HuH-7 (cell line): ENCODE measurements around the gene PDE4D.

Experiments used
- DNase-seq: peaks from one replicate; pipeline ENCODE4 v3.0.0; 2011; ENCODE audit warnings: low spot score

The PDE4D gene

DNA sequence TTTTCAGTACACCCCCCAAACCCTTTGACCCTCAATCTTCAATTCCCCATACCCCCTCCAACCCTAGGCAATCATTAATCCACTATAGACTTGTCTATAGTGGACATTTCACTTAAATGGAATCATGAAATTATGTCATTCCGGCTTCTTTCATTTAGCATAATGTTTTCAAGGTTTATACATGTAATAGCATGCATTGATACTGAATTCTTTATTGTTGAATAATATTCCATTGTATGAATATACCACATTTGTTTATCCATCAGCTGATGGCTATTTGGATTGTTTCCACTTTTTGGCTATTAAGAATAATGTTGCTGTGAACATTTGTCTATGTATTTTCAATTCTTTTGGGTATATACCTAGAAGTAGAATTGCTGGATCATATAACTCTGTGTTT is 238.8 kb downstream of the PDE4D start:
- DNase-seq: no peak

DNA sequence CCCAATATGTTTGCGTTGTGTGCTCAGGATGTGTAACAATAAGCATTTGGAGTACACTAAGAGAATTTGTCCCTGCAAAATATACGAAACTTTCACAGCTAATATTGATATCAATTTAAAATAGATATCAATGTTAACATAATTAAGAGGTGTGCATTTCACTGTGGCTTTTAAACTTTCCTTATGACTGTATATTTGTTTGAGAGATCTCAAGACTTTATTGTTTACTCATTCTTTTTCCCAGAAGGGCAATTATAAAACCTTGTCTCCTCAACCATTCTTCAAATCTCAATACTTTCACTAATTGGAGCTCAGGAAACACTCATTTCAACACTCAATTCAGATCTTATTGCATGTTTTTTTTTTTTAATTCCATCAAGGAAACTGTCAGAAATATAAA is 241.1 kb downstream of the PDE4D start:
- no peak for DNase-seq

DNA sequence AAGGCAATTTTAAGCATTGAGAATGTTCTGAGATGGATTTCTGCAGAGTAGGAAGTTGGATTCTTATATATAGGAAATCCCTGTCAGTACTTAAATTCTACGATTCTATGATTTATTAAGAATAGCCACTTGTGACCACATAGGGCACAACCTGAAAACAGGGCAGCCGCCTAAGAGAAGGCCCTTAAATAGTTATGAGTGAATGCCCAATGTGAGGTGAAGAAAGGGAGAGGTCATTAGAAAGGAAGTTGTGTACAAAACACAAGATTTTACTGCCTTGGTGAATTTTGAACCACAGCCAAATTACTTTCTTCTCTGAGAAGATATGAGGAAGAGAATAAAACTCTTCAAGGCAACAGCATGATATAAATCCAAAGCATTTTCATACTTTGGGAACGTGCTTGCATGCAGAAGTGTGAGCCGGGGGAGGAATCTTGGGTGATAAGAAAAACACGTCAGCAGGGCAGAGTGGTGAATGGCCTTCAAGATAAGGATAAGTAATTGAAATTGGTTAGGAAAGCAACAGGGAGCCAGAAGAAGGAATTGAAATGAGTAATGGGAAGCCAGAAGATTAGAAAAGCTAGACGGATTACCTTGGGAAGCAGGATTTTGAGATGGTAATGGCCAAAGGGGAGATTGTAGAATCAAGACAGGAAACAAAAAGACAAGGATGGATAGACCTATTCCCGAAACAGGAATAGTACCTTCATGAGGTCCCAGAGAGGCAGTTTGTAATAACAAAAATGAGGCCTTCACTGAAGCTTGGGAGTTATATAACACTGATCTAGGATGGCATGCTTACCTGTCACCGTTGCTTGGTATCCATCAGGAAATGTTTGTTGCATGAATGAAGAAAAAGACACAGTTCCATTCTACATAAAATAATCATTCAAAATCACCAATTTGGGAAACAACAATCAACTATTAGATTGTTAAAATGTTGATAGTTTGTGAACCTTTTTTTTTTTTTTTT is 244.3 kb downstream of the PDE4D start:
- DNase-seq: no peak

DNA sequence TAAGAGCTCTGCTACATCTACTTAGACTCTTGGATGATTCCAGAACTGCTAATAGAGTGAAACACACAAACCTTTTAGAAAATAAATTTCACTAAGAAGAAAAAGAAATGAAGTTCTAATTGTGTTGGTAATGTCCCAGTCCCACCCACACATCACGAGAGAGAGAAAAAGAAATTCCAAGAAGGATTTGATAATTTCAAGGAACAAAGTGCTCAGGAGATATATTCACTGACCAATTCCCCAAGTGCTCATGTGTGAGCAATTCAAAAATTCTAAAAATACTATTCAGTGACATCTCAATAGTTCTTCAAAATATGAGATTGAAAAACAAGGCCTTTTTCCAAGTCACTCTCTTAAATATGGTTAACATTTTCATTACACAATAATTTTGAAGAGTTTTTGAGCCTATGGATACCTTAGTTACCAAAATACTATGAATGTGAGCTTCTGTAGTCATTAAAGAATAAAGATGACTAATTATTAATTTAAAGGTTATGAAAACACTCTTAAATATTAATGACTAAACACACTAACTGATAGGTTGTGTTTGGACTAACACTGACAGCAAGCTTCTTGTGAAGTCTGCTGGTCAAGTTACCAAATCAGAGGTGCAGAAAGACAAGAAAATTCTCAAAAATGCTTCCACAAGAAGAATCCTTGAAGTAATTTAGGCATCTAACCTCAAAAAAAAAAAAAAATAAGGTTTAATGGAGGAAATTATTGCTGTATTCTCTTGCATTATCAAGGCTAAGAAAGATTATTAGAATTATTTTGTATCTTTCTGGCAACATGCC is 245.3 kb downstream of the PDE4D start:
- no peak for DNase-seq

DNA sequence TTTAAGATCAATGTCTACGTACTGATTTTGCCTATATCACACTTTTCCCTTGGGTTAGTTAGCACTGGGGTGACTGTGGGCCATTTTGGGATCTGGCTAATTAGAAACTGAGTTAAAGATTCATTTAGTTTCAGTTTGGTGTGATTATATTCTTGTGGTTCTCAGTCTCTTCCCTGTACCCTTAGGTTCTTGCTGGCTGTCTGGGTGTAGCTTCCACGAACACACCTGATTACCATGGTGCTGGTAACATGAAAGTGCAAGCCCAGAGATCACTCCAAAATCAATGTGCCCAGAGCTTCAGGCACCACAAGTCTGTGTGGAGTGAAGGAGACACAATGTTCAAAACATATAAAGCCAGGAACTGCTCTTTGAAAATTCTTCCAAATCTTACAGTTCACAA is 248.1 kb downstream of the PDE4D start:
- no peak for DNase-seq

DNA sequence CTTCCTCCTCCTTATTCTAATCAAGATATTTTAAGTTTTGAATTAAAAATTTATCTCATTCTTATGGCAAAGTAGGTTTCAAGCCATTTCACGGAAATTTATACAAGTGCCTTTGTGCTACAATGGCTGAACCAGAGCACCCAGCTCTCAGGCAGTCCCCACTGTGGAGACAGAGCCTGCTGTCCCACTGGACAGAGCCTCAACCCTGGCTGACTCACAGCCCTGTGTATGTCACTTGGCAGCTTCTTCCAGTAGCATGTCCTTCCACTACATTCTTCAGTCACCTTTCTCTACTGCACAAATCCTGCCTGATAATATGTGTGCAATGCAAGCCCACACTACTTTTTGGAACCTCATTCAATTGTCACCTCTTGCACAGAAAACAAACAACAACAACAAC is 253.1 kb downstream of the PDE4D start:
- no peak for DNase-seq

DNA sequence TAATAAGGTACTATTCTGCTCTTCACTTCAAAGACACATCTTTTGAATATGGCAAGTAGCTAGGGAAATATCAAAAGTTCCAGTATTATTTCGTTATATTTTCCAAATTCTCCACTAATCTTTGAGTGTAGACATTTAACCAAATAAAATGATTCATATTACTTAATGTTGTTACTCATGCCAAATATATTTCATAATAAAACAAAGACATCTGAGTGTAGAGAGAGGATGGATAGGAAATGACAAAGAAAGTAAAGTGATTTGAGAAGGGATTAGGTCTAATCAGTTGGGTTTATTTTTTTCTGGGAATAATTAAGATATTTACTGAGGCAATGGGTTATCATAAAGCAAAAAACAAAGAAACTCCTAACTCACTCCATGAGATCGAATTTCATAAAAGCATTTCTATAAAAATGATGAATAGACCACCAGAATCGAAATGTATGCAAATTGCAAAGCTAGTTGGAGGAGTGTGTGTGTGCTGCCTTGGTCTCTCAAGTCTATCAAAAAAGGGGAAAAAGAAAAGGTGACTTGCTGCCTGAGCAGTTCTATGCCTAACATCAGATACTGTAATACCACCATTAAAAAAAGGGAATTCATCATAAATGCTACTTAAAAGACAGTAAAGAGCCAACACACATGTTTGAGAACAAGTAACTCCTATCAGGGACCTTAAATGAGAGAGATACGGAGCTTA is 255.5 kb downstream of the PDE4D start:
- no peak for DNase-seq

DNA sequence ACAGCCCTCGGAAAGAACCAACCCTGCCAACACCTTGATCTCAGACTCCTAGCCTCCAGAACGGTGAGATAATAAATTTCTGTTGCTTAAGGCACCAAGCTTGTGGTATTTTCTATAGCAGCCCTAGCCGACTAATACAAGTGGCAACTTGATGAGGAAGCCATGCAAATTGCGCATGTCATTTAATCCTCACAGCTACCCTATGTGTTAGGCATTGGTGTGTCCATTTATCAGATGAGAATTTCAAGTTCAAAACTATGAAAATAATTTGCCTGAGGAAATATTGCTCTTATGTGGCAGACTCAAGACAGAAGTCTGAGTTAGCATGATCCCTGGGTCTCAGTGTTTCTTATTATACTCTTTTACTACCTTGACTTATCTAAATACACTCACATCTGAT is 264.0 kb downstream of the PDE4D start:
- no peak for DNase-seq

DNA sequence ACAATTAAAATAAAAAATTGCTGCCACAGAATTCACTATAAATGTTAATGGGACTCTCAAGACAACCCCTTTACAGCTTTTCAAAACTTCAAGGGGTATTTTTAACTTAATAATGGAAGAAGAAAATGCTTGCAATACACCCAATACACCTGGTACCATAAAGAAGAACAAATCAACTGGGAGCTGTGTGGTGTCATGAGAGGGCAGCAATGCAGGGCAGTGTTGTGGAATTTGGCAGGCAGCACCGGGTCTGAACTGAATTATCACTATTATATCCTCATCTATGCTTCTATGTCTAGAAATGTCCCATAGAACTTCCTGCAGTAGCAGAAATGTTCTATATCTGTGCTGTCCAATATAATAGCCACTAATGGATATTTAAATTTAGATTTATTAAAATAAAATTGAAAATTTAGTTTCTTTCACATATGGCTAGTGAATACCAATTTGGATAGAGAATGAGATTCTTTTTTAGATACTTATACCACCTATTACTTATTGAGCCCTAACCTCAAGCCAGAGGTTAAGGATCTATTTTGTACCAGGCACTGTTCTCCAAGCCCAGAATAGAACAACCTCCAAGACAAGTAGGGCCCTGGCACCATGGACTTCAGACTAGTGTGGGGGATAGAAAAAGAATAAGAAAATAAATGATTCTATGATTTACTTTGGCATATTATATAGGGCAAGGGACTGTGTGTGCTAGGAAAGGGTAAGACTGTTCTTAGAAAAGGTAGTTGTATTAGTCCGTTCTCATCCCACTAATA is 265.3 kb downstream of the PDE4D start:
- no peak for DNase-seq

DNA sequence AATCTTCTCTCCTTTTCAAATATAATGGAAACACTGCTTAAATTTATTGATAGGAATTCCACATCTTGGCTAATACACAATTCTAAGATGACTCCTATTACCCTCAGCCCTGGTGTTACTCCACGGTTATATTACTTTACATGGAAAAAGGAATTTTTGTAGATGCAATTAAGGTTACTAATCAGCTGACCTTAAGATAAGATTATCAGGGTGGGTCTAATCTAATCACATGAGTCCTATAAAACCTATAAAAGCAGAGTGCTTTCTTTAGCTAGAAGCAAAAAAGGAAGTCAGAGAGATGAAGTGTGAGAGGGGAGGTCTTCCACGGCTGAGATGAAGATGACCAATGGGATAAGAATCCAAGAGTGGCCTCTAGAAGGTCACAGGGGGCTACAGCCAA is 268.6 kb downstream of the PDE4D start:
- DNase-seq: no peak

DNA sequence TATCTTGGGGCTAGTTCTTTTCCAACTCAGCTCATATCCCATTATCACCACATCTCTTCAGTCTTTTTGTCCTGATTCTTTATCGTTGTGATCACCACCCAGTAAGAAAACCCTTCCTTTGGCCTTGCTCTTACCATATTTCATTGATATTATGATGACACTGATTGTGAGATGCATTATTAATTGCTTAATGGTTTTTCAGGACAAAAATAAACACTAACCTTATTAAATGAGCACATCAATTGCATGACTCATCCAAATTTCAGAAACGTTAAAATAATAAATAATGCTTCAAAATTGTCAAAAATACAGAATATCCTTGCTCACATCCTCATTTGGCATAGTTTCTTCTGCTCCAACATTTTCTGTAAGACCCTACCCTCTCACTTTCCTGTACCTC is 270.7 kb downstream of the PDE4D start:
- no peak for DNase-seq

DNA sequence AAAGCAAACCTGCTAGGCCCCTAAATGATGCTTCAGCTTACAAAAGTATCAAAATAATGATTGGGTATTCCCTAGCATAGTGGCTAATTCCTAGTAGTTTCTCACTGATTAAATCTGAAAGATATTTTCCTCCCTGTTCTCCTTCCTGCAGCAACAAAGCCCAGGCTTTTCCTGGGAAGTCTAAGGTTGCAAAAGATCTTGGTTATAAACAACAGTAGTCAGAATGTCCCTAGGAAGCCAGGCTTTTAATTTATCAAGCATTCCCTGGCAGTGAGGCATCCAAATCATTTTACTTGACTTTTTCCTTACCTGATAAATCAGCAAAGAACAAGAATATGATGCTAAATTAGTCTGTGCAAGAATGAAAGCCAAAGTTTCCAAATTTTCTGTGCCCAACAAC is 272.0 kb downstream of the PDE4D start:
- no peak for DNase-seq

DNA sequence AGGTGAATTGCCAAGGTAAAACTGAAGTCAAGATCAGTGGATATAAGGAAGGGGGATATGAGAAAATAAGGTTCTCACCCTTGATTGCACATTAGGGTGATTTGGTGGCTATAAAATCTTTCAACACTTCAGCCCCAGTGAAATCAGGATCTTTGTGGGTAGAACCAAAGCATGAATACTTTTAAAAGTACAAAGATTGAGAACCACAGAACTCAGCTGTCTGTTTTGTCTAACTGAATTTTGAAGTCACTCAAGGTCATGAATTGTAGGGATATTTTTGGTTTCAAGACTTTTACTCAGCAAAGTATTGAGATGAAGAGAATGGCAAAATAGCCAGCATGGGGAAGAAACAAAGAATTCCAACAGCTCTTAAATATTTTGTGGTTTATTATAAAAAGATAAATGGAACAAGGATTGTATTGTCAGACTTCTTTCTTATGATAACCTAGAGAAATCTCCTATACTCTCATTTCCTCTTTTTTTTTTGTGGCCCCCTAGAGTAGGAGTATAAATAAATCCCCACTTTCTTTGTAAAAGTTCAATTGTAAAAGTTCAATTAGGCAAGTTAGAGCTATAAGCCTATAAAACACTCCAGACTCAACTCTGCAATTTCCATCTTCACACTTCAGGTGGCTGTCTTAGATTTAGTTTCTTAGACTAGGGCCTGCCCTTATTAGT is 272.9 kb downstream of the PDE4D start:
- DNase-seq: no peak

DNA sequence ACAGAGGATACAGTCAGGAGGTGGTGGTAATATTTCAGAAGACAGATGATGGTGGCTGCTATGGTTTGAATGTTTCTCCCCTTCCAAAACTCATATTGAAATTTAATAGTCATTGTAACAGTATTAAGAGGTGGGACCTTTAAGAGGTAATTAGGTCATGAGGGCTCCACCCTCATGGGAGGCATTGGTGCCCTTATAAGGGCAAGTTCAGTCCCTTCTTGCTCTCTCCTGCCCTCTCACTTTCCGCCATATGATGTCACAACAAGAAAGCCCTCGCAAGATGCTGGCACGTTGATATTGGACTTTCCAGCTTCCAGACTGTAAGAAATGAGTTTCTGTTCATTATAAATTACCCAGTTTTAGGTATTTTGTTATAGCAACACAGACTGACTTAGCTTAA is 274.9 kb downstream of the PDE4D start:
- no peak for DNase-seq

DNA sequence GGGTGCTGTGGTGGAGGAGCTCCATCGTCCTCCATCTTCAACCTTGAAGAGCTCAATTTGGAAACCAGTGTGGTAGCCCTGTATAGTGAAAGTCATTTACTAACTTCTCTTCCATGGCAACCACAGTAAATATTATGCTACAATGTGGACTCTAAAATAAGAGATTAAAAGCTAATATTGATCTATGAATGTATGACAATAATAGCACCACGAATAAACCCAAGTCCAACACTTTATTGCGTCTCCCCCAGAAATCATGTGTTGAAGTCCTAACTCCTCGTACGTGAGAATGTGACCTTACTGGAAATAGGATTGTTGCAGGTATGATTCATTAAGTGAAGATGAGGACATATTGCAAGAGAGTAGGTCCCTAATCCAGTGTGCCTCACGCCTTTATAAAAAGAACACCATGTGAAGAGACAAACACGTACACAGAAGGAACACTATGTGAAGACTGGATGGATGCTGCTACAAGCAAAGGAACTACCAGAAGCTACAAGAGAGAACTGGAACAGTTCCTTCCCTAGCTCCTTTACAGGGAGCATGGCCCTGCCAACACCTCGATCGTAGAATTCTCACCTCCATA is 276.2 kb downstream of the PDE4D start:
- no peak for DNase-seq

DNA sequence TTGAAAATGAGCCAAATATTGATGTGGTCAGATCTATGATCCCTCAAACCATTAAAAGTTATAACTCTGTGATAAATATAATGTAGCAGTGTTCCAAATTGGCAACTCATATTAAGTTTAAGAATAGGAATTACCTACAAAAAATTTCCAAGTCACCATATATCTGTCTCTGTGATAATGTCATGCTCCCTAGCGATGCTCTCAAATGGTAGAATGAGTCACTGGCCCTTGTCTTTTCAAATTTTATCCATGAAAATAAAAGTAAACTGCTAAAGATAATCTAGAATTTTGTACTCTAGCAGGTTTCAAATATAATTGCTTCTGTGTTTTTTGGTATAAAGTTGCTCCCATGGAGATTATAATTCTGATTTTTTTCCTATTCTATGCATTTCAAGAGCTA is 277.1 kb downstream of the PDE4D start:
- no peak for DNase-seq

DNA sequence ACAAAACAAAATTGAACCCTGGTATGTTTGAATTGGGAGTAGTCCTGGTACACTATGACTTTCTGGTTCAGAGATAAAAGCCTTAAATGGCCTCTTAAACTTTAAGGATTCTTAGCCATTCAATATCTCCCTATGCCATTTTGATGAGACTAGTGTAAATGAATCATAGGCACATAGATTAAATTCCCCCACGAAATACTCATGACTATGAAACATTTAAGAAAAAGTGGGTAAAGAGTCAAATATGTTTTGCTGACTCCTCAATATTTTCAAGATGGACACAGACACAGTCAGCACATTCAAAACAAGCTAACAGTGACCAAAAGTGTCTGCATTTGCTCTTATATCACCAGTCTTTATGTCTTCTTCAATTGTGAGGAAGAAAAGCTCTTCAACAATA is 278.3 kb downstream of the PDE4D start:
- DNase-seq: no peak

DNA sequence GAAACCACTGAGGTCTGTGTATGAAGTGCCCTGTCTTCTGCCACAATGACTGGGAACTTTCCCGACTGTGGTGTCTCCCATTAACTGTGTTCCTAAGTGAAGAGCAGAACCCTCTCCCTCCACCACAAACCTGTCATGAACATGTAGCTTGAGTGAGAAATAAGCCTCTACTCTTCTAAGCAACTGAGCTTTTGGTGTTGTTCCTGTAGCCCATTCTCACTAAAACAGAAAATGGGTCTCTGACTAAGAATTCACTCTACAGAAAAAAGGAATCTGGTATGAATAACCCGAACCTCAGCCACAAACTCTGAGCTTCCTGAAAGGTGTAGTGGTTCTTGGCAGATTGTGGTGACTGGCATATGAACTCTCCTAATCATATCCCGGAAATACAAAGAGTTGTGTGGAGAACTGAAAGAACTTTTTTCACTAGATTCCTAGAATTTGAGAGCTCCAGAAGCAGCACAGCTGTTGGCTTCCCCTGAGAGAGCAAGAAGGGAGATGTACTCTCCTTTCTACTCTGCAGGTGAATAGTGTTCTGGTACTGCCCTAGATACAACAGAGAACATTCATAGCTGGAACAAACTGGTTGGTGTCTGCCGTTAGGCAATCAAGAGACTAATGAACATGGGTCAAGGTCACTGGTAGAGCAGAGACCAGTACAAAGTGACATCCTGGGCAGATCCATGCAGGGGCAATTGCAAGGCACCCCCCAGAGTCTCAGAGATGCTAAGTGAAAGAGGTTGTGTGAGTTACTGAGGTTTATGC is 283.8 kb downstream of the PDE4D start:
- DNase-seq: no peak

DNA sequence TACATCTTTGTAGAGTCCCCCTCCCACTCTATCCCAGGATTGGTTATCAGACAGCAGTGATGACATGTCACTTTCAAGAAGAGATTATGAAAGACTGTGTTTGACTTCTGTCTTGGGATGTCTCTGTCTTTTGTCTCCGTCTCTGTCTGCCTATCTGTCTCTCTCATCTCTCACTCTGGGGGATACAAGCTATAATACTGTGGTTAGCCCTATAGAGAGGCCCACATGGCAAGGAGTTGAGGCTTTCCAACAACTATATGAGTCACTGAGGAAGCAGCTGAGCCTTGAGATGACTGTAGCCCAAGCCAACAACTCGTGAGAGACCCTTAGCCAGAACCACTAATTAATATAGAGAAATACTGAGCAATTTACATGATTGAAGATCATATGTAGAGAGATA is 284.8 kb downstream of the PDE4D start:
- DNase-seq: no peak

DNA sequence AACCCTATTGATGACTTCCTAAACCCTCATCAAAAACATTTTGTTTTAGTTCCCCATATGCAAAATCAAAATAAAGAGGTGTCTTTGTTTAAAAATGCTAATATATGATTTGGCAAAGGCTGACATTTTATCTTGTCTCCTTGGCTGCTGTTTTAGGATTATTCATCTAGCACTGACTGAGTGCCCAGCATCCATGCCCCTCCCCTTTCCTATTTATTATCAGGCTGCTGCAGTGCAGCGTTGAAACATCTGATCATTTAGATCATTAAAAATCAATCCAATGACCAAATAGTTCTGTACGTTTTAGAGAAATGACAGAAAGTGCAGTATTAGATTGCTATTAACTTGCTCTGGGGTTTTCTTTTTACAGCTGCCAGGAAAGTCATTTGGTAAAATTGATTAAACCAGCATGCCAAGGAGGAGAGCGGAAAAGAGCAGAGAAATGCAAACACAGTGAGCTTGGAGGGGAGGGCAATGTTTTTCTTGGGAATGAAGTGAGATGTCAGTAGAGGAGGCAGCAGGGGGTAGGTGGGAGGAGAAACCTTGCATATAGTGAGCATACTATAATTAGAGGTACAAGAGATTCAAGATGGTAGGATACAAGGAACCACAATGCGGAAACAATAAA is 286.3 kb downstream of the PDE4D start:
- no peak for DNase-seq
